ENCODE measurements around the gene GNAT1. TPM values are rescaled to one million over a fixed set of nuclear protein-coding genes. Genes with fewer than 3 reads are reported as not detected.

The GNAT1 gene
- total RNA-seq, 1 donor from 2014 or later: not detected

DNA sequence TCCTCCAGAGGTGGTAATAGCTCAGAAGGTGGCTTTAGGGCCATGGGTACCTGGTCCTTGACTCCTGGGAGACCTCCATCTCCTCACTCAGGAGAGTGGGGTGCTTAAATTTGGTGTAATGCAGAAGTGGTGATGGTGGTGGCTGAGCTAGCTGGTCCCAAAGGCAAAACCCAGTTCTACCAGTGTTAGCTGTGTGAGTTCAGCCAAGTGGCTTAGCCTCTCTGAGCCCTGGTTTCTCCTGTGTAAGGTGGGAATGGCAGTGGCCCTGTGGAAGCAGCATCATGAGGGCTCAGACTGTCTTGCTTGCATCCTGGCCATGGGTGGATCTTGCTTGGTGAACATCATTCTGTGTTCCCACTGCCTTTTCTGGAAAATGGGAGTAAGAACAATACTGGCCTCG lies 26.9 kb upstream of the GNAT1 start:
- intact Hi-C loops (cut with DNase I): no loop called here
- H3K4me3 ChIP-seq: no peak overlapping the region
- H3K27me3 ChIP-seq: no peaks in the 10 kb centered on the region
- no peaks in the 10 kb centered on the region for H3K9me3 ChIP-seq
- no peaks in the 10 kb centered on the region for H3K36me3 ChIP-seq
- DNase-seq: no peak
- H3K27ac ChIP-seq: peak overlapping the region; percentile 76
- ATAC-seq: no peak
- TF ChIP-seq, protein P1, sequence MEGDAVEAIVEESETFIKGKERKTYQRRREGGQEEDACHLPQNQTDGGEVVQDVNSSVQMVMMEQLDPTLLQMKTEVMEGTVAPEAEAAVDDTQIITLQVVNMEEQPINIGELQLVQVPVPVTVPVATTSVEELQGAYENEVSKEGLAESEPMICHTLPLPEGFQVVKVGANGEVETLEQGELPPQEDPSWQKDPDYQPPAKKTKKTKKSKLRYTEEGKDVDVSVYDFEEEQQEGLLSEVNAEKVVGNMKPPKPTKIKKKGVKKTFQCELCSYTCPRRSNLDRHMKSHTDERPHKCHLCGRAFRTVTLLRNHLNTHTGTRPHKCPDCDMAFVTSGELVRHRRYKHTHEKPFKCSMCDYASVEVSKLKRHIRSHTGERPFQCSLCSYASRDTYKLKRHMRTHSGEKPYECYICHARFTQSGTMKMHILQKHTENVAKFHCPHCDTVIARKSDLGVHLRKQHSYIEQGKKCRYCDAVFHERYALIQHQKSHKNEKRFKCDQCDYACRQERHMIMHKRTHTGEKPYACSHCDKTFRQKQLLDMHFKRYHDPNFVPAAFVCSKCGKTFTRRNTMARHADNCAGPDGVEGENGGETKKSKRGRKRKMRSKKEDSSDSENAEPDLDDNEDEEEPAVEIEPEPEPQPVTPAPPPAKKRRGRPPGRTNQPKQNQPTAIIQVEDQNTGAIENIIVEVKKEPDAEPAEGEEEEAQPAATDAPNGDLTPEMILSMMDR (IDR thresholded peaks at IDR 0.05): no peak
- peaks cover 79% of the 10 kb centered on the region for H3K4me1 ChIP-seq

DNA sequence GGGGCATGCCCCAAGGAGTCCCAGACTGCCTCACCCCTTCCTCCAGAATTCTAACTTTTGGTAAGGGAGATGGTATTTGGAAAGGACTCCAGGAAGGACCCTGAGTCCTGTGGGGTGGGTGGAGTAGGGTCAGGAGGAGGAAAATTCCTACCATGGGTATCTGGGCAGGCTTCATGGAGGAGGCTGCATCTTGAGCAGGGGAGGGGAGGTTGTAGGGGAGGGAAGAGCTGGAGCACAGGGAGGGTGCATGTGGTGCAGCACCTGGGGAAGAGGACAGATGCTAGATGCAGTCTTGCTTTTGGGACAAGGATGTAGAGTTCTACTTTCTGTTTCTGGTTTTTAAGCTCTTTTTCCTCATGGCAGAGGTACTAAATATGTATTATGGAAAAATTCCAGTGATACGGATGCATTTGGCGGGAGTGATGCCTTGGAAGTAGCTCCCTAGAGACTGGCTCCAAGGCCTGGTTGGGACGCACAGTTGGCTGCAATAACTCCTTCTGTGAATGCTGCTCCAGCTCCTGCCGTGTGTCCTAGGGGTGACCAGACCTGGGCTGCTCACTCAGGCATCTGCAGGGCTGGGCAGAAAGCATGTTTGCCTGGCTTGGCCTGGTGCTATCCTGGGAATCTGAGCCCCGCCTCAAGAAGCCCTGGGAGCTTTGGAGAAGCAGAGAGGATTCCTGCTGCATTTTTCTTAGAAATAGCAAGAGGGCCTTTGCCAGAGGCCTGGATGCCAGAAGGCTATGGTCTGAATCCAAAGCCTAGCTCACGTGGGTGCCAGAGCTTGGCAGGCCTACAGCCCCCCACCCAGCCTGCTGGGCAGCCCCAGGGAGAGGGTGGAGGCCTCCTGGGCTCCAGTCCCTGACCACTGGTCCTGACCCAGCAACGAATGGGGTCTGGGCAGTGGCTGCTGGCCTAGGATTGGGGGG lies 26.2 kb upstream of the GNAT1 start:
- Histone ChIP-seq H3K9me3 (no peaks in the 10 kb centered on the region), H3K27ac (peak overlapping the region; percentile 76), H3K4me3 (no peak overlapping the region), H3K27me3 (no peaks in the 10 kb centered on the region), H3K36me3 (no peaks in the 10 kb centered on the region), H3K4me1 (peaks cover 86% of the 10 kb centered on the region)
- ATAC-seq (peak; percentile 14), DNase-seq (no peak)
- TF ChIP-seq, protein P1 (IDR thresholded peaks at IDR 0.05): no peak
- intact Hi-C loops (cut with DNase I): no loop called here

DNA sequence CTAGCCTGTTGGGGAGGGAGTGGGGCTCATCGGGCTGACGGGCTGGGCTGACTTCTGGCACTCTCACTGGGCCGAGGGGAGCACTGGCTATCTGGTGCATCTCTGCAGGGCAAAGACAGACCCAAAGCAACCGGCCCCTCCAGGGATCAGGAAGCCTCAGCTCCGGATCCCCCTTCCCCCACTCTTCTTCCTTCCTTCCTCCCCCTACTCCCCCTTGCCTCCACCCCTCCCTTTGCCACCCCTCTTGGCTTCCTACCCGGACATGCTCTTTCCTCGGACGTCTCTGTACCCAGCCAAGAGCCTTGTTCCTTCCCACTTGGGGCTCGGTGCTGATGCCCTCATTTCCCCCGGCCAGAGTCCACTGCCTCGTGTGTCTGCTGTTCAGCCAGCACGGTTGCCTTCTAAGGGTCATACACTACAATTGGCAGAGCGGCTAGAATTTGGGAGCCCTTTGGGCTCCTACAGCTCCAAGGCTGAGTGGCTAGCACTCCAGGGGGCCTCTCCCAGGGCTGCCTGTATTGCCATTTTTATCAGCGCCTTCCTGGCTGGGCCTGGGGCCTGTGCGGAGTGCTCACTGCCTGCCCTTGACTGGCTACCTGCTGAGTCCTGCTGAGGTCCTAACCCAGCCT lies 25.4 kb upstream of the GNAT1 start:
- ATAC-seq (peak; percentile 4), DNase-seq (no peak)
- Histone ChIP-seq H3K9me3 (no peaks in the 10 kb centered on the region), H3K4me3 (no peak overlapping the region), H3K27ac (peak overlapping the region; percentile 76), H3K4me1 (peaks cover 88% of the 10 kb centered on the region), H3K36me3 (no peaks in the 10 kb centered on the region), H3K27me3 (no peaks in the 10 kb centered on the region)
- TF ChIP-seq, protein P1 (IDR thresholded peaks at IDR 0.05): no peak
- intact Hi-C loops (cut with DNase I): no loop called here

DNA sequence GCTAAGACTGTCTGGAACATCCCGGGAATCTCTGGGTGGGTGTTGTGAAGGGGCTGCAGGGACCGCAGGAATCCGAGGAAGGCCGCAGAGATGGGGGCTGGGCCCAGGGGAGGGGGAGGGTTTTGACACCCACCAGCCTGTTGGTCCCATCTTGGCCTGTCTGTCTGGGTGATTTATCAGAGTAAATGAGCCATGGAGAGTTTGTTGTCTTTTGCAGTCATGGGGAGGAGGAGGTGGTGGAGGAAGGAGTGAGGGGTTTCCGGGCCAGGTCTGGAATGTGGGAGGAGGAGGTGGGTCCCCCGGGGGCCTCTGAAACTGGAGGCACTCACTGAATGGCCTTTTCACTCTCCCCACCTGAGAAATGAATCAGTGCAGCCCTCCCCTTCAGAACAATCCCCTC lies 24.8 kb upstream of the GNAT1 start:
- DNase-seq (no peak), ATAC-seq (no peak)
- peaks cover 89% of the 10 kb centered on the region for H3K4me1 ChIP-seq
- TF ChIP-seq, protein P1 (IDR thresholded peaks at IDR 0.05): no peak
- H3K4me3 ChIP-seq: no peak overlapping the region
- no peaks in the 10 kb centered on the region for H3K9me3 ChIP-seq
- intact Hi-C loops (cut with DNase I): no loop called here
- H3K36me3 ChIP-seq: no peaks in the 10 kb centered on the region
- H3K27me3 ChIP-seq: no peaks in the 10 kb centered on the region
- peak overlapping the region; percentile 76 for H3K27ac ChIP-seq

DNA sequence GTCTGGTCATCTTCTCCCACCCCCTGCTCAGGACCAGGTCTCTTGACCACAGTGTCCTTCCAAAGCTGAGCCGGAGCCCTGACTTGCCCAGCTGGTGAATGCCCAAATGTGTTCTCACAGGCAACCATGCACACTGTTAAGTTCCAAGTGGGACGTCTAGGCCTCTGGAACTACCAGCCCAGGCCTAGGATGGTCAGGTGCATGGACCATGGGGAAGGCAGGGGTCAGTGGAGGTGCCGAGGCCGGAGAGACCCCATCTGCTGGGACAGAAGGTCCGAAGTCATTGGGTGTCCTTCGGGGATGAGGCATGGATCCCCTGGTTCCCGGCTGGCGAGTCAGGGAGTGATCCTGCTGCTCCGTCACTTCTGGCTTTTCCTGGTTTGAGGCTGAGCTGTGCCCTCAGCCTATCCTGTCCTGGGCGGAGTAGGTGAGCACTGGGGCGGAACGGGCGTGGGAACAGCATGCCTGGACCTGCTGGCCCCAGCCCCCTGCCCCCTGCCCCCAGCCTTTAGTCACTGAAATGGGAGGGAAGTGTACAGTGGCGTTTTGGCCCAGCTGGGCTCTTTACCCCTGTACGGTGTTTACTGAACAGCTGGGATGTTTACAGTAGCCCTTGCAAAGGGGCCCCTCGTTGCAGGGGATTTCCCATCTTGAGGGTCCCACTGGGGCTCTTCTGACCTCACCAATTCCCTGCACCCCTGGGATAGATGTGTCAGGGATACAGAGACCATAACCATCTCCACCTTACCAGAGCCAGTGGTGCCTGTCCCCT lies 24.2 kb upstream of the GNAT1 start:
- Histone ChIP-seq H3K4me1 (peaks cover 88% of the 10 kb centered on the region), H3K4me3 (no peak overlapping the region), H3K36me3 (no peaks in the 10 kb centered on the region), H3K27ac (peak overlapping the region; percentile 76), H3K9me3 (no peaks in the 10 kb centered on the region), H3K27me3 (no peaks in the 10 kb centered on the region)
- no peak for ATAC-seq
- intact Hi-C loops (cut with DNase I): no loop called here
- TF ChIP-seq, protein P1 (IDR thresholded peaks at IDR 0.05): no peak
- DNase-seq: no peak

Data from upper lobe of right lung (tissue), 1 donor.